MCF 10A (cell line): ENCODE results near the gene NPM3. TPM values are rescaled to one million over a fixed set of nuclear protein-coding genes. Genes with fewer than 3 reads are reported as not detected.
A peak's percentile ranks its signal among the peaks of the same experiment; 100 is the strongest.

ENCODE experiments used
- BruUV-seq: library from RNA; stranded (reverse); fragments of 400-500 nt; replicated peaks from 2 replicates; lab custom pipeline; 2021; lab: Mats Ljungman, UMichigan
- CTCF ChIA-PET: fragments of 300-600 bp; sonication (Branson Sonifier 250); formaldehyde crosslinking; extraction: SDS; loops from one replicate; lab custom pipeline; 2021; ENCODE audit warnings: antibody characterized with exemption, inconsistent platforms; lab: Yijun Ruan, JAX
- POLR2A ChIA-PET: fragments of 300-600, 350-650 bp; sonication (Branson Sonifier 250); formaldehyde crosslinking; extraction: SDS; loops from one replicate; lab custom pipeline; 2020; ENCODE audit warnings: antibody characterized with exemption, inconsistent platforms; lab: Yijun Ruan, JAX
- DNase-seq: peaks from one replicate; pipeline ENCODE4 v3.0.0-alpha.2; 2018; ENCODE audit not compliant: unreplicated experiment
- H3K27ac Mint-ChIP-seq: one replicate; pipeline ENCODE4 v1.8.0; 2022; ENCODE audit warnings: mild to moderate bottlenecking, low read depth, mixed read lengths; ENCODE audit not compliant: unreplicated experiment
- H3K27me3 Mint-ChIP-seq: one replicate; pipeline ENCODE4 v1.8.0; 2022; ENCODE audit warnings: mixed read lengths; ENCODE audit not compliant: insufficient read depth, unreplicated experiment
- H3K36me3 Mint-ChIP-seq: one replicate; pipeline ENCODE4 v1.8.0; 2022; ENCODE audit warnings: mild to moderate bottlenecking, moderate library complexity, mixed read lengths; ENCODE audit not compliant: insufficient read depth, unreplicated experiment
- H3K4me1 Mint-ChIP-seq: one replicate; pipeline ENCODE4 v1.8.0; 2022; ENCODE audit warnings: mixed read lengths; ENCODE audit not compliant: insufficient read depth, unreplicated experiment
- H3K4me3 Mint-ChIP-seq: one replicate; pipeline ENCODE4 v1.8.0; 2022; ENCODE audit warnings: mild to moderate bottlenecking, moderate library complexity, mixed read lengths; ENCODE audit not compliant: unreplicated experiment
- H3K9me3 Mint-ChIP-seq: one replicate; pipeline ENCODE4 v1.8.0; 2022; ENCODE audit warnings: mixed read lengths; ENCODE audit not compliant: unreplicated experiment
- intact Hi-C: fragments of 100-400 bp; cut with micrococcal nuclease; formaldehyde crosslinking; loops from 2 replicates; pipeline ENCODE4 v1.14.1; 2022
- total RNA-seq: library from RNA; stranded (reverse); gene quantifications from 2 replicates; pipeline ENCODE4 v1.2.3, GENCODE V29; 2022
- TF ChIP-seq, protein P1 (sequence below): fragments of 200-600 bp; IDR thresholded peaks from one replicate; pipeline ENCODE4 v1.8.0; 2022; ENCODE audit warnings: antibody characterized with exemption, mild to moderate bottlenecking; ENCODE audit not compliant: unreplicated experiment

The NPM3 gene
- total RNA-seq, 1 experiment from 2014 or later: 163 TPM

GRCh38 chr10:101783736-101784118 is 481 bp upstream of the NPM3 start:
- Mint-ChIP-seq H3K4me3 (peak overlapping the region; percentile 100), H3K4me1 (peaks cover 27% of the 10 kb centered on the region), H3K36me3 (peaks cover 66% of the 10 kb centered on the region), H3K9me3 (no peaks in the 10 kb centered on the region), H3K27me3 (no peaks in the 10 kb centered on the region), H3K27ac (peak overlapping the region; percentile 98)
- CTCF ChIA-PET: interaction anchor here (0.6 to 5.5 kb wide), 8 partner anchors 12 to 636 kb away, joined by 3 to 31 read pairs (median 4); no protein-coding TSS in a partner anchor
- POLR2A ChIA-PET: interaction anchor here (0.7 to 6.2 kb wide), 14 partner anchors 8 to 836 kb away, joined by 3 to 58 read pairs (median 3); partner anchors contain the start of genes HPS6 and OGA
- intact Hi-C loops: loop anchor here (5.0 kb wide), 1 partner anchor 621 kb away; no protein-coding TSS in a partner anchor
- no TSS peak for BruUV-seq
- no peak for DNase-seq
- TF ChIP-seq, protein P1, sequence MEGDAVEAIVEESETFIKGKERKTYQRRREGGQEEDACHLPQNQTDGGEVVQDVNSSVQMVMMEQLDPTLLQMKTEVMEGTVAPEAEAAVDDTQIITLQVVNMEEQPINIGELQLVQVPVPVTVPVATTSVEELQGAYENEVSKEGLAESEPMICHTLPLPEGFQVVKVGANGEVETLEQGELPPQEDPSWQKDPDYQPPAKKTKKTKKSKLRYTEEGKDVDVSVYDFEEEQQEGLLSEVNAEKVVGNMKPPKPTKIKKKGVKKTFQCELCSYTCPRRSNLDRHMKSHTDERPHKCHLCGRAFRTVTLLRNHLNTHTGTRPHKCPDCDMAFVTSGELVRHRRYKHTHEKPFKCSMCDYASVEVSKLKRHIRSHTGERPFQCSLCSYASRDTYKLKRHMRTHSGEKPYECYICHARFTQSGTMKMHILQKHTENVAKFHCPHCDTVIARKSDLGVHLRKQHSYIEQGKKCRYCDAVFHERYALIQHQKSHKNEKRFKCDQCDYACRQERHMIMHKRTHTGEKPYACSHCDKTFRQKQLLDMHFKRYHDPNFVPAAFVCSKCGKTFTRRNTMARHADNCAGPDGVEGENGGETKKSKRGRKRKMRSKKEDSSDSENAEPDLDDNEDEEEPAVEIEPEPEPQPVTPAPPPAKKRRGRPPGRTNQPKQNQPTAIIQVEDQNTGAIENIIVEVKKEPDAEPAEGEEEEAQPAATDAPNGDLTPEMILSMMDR: no peak

DNA sequence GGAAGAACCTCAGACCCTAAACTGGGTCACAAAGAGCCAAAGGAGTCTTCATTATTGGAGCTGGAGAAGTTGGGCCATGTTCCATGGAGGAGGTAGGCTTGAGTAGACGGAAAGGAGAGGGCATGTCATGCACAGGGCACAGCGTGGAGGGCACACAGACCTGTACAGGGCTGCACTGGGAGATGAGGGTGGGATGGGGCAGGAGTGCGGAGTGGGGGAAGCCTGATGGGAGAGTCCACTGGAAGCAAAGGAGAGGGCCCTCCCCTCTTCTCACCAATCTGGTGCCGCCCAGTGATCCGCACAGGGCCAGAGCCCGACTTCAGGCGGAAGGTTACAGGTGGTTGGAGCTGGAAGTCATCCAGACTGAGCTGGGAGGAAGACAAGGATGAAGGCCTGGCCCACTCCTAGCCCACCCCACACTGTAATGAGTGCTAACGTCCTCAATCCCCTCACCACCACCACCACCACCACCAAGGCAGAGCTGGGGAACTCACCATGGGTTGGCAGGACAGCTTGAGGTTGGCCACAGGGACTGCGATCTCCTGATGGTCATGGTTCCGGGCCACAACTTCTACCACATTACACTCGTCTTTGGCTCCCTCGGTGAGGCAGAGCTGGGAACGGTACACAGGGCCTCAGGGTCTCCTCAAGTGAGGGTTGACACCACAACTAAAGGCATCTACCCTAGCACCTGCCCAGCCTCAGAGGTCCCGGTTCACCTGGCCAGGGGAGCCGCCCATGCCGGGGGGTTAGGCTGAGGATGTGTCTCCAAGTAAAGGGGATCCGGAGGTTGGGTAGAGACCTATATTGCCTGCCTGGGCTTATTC is 1.0 kb downstream of the NPM3 start:
- BruUV-seq: no TSS peak
- intact Hi-C loops: loop anchor here (1.0 to 5.0 kb wide), 5 partner anchors 180 to 620 kb away; no protein-coding TSS in a partner anchor
- Mint-ChIP-seq H3K36me3 (peaks cover 56% of the 10 kb centered on the region), H3K27me3 (no peaks in the 10 kb centered on the region), H3K9me3 (no peaks in the 10 kb centered on the region), H3K4me1 (peaks cover 28% of the 10 kb centered on the region), H3K27ac (peak overlapping the region; percentile 98), H3K4me3 (peak overlapping the region; percentile 100)
- TF ChIP-seq, protein P1: no peak
- ChIA-PET POLR2A (interaction anchor here (0.7 to 6.2 kb wide), 4 partner anchors 14 to 739 kb away, joined by 3 to 58 read pairs (median 30); partner anchors contain the start of gene OGA), CTCF (interaction anchor here (0.6 to 5.5 kb wide), 18 partner anchors 10 to 686 kb away, joined by 3 to 47 read pairs (median 5); partner anchors contain the start of gene POLL)
- peak; percentile 4 for DNase-seq

- intact Hi-C loops: loop anchor here (1.0 to 5.0 kb wide), 5 partner anchors 179 to 619 kb away; no protein-coding TSS in a partner anchor
- peaks cover 50% of the 10 kb centered on the region for H3K36me3 Mint-ChIP-seq
- H3K27ac Mint-ChIP-seq: peak overlapping the region; percentile 70
- no TSS peak for BruUV-seq
- DNase-seq: no peak
- peaks cover 28% of the 10 kb centered on the region for H3K4me1 Mint-ChIP-seq
- TF ChIP-seq, protein P1: no peak
- ChIA-PET POLR2A (interaction anchor here (0.7 to 6.2 kb wide), 5 partner anchors 15 to 293 kb away, joined by 3 to 58 read pairs (median 4); partner anchors contain the start of gene OGA), CTCF (interaction anchor here (0.6 to 5.5 kb wide), 49 partner anchors 8 to 1583 kb away, joined by 3 to 47 read pairs (median 4); partner anchors contain the start of gene POLL)
- no peaks in the 10 kb centered on the region for H3K27me3 Mint-ChIP-seq
- no peaks in the 10 kb centered on the region for H3K9me3 Mint-ChIP-seq
- peak overlapping the region; percentile 100 for H3K4me3 Mint-ChIP-seq
Observed at GRCh38 chr10:101781655-101781983, 1.6 kb downstream of the NPM3 start.
